Progenitor cell of endocrine pancreas (in vitro differentiated cells): ENCODE data around the gene GID8. TPM values are rescaled to one million over a fixed set of nuclear protein-coding genes. Genes with fewer than 3 reads are reported as not detected.

Experiments
- DNase-seq: peaks from one replicate; pipeline ENCODE4 v3.0.0; 2021; ENCODE audit warnings: low spot score; ENCODE audit not compliant: unreplicated experiment
- H3K27ac Mint-ChIP-seq: 2 replicates; pipeline ENCODE4 v1.8.0; 2021; ENCODE audit warnings: mild to moderate bottlenecking, moderate library complexity, mixed read lengths
- H3K27me3 Mint-ChIP-seq: 2 replicates; pipeline ENCODE4 v1.8.0; 2021; ENCODE audit warnings: mixed read lengths
- H3K36me3 Mint-ChIP-seq: 2 replicates; pipeline ENCODE4 v1.8.0; 2022; ENCODE audit warnings: mixed read lengths; ENCODE audit not compliant: insufficient read depth
- H3K4me1 Mint-ChIP-seq: 2 replicates; pipeline ENCODE4 v1.8.0; 2021; ENCODE audit warnings: low read depth, mixed read lengths
- H3K4me3 Mint-ChIP-seq: 2 replicates; pipeline ENCODE4 v1.8.0; 2021; ENCODE audit warnings: low read depth, mild to moderate bottlenecking, moderate library complexity, mixed read lengths
- H3K9me3 Mint-ChIP-seq: 2 replicates; pipeline ENCODE4 v1.8.0; 2021; ENCODE audit warnings: low read depth, mixed read lengths
- total RNA-seq: library from RNA; stranded (reverse); gene quantifications from 2 replicates; pipeline ENCODE4 v1.2.1, GENCODE V29; 2021
- TF ChIP-seq, protein P1 (sequence below): fragments of 200-600 bp; sonication (generic); IDR thresholded peaks from one replicate; pipeline ENCODE4 v1.5.0; 2021; ENCODE audit warnings: antibody characterized with exemption, mild to moderate bottlenecking; ENCODE audit not compliant: unreplicated experiment

The GID8 gene
- total RNA-seq, 1 donor from 2014 or later: 66.7 TPM

DNA sequence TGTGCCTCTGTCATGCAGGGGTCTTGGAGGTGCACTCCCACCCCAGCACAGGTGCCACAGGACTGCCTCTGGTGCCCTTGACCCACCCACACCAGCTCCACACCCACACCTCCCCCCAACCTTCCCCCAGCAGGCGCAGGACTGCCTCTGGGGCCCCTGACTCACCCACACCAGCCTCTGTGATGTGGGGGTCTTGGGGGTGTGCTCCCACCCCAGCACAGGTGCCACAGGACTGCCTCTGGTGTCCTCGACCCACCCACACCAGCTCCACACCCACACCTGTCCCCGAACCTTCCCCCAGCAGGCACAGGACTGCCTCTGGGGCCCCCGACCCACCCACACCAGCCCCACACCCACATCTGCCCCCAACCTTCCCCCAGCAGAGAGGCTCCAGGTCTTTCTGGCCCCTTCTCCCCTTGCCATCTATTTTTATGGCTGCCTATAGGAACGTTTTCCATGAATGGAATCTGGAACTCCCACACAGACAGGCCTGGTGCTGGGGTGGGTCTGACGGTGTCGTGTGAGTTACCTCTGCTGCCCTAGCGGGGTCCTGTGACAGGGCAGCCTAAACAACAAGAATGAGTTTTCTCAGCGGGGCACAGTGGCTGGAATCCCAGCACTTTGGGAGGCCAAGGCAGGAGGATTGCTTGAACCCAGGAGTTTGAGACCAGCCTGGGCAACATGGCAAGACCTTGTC, 38.0 kb downstream of the GID8 start:
- Mint-ChIP-seq H3K9me3 (no peaks in the 10 kb centered on the region), H3K36me3 (no peaks in the 10 kb centered on the region), H3K27me3 (peaks cover 65% of the 10 kb centered on the region), H3K4me3 (no peak overlapping the region), H3K27ac (no peak overlapping the region), H3K4me1 (peaks cover 1% of the 10 kb centered on the region)
- TF ChIP-seq, protein P1, sequence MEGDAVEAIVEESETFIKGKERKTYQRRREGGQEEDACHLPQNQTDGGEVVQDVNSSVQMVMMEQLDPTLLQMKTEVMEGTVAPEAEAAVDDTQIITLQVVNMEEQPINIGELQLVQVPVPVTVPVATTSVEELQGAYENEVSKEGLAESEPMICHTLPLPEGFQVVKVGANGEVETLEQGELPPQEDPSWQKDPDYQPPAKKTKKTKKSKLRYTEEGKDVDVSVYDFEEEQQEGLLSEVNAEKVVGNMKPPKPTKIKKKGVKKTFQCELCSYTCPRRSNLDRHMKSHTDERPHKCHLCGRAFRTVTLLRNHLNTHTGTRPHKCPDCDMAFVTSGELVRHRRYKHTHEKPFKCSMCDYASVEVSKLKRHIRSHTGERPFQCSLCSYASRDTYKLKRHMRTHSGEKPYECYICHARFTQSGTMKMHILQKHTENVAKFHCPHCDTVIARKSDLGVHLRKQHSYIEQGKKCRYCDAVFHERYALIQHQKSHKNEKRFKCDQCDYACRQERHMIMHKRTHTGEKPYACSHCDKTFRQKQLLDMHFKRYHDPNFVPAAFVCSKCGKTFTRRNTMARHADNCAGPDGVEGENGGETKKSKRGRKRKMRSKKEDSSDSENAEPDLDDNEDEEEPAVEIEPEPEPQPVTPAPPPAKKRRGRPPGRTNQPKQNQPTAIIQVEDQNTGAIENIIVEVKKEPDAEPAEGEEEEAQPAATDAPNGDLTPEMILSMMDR: no peak
- DNase-seq: no peak

- Mint-ChIP-seq H3K9me3 (no peaks in the 10 kb centered on the region), H3K4me3 (no peak overlapping the region), H3K36me3 (no peaks in the 10 kb centered on the region), H3K4me1 (peaks cover 1% of the 10 kb centered on the region), H3K27ac (no peak overlapping the region), H3K27me3 (peaks cover 58% of the 10 kb centered on the region)
- DNase-seq: no peak
- TF ChIP-seq, protein P1: no peak
These were observed 38.9 kb downstream of the GID8 start for GRCh38 chr20:62976886-62977285.

DNA sequence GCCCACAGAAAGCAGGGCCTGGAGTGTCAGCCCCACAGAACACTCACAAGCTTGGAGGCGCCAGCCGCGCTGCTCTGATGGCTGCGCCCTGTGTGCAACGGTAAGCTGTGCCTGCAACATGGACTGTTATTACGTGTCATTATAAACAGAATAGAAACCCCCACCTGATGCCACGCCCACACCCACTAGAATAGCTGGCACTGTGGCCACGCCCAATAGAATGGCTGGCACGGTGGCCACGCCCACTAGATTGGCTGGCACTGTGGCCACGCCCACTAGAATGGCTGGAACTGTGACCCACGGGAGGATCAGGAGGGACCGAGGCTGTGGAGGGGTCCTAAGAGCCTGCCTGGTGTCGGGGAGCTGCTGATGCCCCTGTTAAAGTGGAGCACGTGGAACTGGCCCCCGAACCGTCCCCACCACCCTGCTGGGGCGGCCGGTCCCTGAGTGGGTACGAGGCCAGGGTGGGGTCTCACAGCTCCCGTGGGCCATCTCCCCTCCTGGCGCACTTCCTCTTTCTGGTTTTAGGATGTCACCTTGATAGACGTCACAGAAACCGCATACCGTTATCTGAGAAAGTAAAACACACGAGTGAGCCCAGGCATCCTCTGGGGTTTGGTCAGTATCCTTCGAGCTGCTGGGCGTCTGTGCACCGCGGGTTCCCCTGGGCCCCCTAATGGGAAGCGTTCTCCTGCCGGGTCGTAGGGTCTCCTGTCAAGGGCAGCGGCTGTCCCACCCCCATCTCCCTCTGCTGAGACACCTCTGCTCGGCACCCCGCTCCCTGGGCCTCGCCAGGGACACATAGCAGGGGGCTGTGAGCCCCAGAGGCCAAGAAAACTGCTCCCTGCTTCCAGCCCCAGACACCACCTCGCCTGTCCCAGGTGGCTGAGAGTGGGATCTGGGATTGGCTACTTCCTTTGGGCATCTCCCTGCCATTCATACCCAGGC, 39.9 kb downstream of the GID8 start:
- no peaks in the 10 kb centered on the region for H3K9me3 Mint-ChIP-seq
- no peak for DNase-seq
- no peaks in the 10 kb centered on the region for H3K4me1 Mint-ChIP-seq
- H3K27ac Mint-ChIP-seq: no peak overlapping the region
- peaks cover 51% of the 10 kb centered on the region for H3K27me3 Mint-ChIP-seq
- H3K36me3 Mint-ChIP-seq: no peaks in the 10 kb centered on the region
- H3K4me3 Mint-ChIP-seq: no peak overlapping the region
- TF ChIP-seq, protein P1: no peak

DNA sequence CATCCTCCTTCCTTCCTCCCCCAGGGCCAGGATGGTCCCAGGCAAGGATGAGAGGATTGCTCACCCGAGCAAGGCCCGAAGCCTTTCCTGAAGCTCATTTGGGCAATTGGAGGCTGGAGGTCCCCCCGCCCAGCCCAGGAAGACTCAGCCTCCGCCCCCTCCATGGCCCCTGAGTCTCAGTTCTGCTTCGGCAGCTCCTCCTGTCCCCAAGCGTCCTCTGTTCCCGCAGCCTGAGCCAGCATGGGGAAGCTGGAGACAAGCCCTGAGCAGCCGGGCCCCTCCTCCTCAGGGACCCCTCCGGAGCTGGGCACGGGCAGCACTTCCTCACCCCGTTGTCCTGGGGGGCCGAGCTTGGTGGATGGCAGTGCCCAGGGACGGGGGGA, 40.6 kb downstream of the GID8 start:
- Mint-ChIP-seq H3K27ac (no peak overlapping the region), H3K27me3 (peaks cover 48% of the 10 kb centered on the region), H3K36me3 (no peaks in the 10 kb centered on the region), H3K9me3 (no peaks in the 10 kb centered on the region), H3K4me1 (no peaks in the 10 kb centered on the region), H3K4me3 (no peak overlapping the region)
- TF ChIP-seq, protein P1: no peak
- no peak for DNase-seq

DNA sequence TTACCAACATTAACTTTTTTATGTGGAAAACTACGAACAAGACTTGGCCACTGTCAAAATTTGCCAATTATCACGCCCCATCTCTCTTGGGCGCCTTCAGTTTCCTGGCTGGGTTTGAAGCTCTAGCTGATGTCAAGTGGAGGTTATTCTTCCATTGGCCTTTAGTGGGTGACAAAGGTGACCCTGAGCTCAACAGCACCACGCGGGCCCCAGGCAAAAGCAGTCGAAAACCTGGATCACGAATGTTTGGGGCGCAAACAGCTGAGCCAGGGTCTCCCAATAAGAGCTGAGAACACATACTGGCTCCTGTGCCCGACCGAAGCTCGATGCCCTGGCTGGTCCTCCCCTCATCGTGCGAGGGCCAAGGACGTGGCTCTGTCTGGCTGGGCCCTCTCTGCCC, 41.4 kb downstream of the GID8 start:
- H3K4me1 Mint-ChIP-seq: no peaks in the 10 kb centered on the region
- no peak overlapping the region for H3K27ac Mint-ChIP-seq
- no peak for DNase-seq
- no peaks in the 10 kb centered on the region for H3K9me3 Mint-ChIP-seq
- TF ChIP-seq, protein P1: no peak
- H3K36me3 Mint-ChIP-seq: no peaks in the 10 kb centered on the region
- peaks cover 48% of the 10 kb centered on the region for H3K27me3 Mint-ChIP-seq
- H3K4me3 Mint-ChIP-seq: no peak overlapping the region
